ENCODE measurements around the gene CXCR5.

Gene CXCR5

DNA sequence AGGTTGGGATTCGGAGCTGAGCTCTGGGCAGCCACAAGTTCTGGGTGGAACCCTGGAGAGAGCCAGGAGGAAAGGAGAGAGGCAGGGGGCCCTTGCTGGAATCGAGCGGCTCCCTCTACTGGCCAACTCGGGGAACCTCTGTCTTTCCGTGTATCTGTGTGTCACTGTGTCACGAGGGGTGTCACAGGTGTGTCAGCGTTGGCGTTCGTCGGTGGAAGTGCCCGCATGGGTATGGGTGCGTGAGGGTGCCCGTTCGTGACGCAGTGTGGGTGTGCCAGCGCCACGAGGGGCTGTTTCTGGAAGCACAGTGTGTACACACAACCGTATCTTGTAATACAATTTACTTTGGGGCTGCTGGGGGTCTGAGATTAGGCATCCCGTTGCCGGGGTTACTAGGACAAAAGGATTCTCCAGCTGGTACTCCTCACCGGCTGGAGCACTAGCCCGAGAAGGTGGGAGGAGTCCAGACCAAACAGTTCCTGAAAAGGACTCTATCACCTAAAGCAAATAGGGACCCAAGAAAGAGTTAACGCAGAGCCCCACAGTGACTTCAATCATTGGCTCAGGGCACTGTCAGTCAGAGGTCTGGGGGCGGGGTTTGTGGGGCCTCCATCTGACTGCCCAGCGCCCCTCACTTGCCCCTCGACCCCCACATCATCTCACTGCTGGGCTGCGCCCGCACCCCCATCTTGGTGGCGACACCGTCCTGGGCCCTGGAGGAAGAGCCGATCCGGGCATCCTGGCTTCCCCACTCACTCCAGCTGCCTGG lies 44.6 kb downstream of the CXCR5 start:
- Histone ChIP-seq H4K20me1 (peaks cover 3 to 20% (median 13%) of the 10 kb centered on the region in 11 experiments; a peak in 18 of 22 replicates), H3K4me1 (peaks cover 44 to 65% (median 59%) of the 10 kb centered on the region in 10 experiments), H3K36me3 (no peaks in the 10 kb centered on the region), H3K9ac (peak overlapping the region; percentile 74 to 95 (median 81)), H3K4me2 (peak overlapping the region; percentile 95 to 100 (median 99)), H3K9me3 (replicated peaks in 1 of 11) (no peaks in the 10 kb centered on the region), H3K4me3 (peak overlapping the region; percentile 66 to 81 (median 77)), H3K27ac (peak overlapping the region; percentile 62 to 92 (median 85)), H3K27me3 (no peaks in the 10 kb centered on the region)
- no peak for TF ChIP-seq Cebpa-rat (IDR thresholded peaks at IDR 0.05)

DNA sequence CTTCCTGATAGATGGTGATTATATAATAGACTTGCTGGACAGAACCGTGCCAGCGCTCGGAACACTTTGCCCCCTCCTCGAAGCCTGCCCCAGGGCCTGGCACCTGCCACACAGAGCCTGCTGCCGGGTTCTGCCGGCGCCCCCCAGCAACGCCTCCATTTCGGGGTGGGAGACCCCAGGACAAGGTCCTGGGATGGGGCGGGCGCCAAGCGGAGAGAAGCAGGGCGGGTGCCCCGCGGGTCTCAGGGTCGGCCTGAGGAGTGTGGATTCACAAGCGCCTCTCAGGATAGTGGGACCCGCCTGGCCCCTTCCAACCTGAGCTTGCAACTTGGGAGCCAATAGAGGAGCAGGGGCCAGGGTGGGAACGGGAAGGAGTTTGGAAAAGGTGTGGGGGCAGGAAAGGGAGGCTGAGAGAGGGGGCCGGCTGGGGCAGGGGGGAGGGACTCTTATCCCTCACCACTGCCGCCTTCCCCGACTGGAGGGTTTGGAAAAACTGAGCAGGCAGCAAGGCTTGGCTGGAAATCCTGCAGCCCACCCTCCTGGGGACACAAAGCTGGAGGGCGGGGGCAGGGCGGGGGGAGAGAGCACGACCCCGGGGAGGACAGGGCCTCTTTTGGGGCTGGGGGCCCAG lies 45.3 kb downstream of the CXCR5 start:
- no peaks in the 10 kb centered on the region for H3K27me3 ChIP-seq
- H3K9ac ChIP-seq: peak overlapping the region; percentile 74 to 95 (median 81)
- no peak for TF ChIP-seq Cebpa-rat (IDR thresholded peaks at IDR 0.05)
- H3K4me1 ChIP-seq: peaks cover 36 to 63% (median 55%) of the 10 kb centered on the region in 10 experiments
- peak overlapping the region; percentile 66 to 81 (median 77) for H3K4me3 ChIP-seq
- H3K9me3 ChIP-seq (replicated peaks in 1 of 11): no peaks in the 10 kb centered on the region
- H4K20me1 ChIP-seq: peaks cover 0 to 13% (median 6%) of the 10 kb centered on the region in 11 experiments; a peak in 15 of 22 replicates
- H3K36me3 ChIP-seq: no peaks in the 10 kb centered on the region
- peak overlapping the region; percentile 95 to 100 (median 99) for H3K4me2 ChIP-seq
- H3K27ac ChIP-seq: peak overlapping the region; percentile 62 to 92 (median 85)

DNA sequence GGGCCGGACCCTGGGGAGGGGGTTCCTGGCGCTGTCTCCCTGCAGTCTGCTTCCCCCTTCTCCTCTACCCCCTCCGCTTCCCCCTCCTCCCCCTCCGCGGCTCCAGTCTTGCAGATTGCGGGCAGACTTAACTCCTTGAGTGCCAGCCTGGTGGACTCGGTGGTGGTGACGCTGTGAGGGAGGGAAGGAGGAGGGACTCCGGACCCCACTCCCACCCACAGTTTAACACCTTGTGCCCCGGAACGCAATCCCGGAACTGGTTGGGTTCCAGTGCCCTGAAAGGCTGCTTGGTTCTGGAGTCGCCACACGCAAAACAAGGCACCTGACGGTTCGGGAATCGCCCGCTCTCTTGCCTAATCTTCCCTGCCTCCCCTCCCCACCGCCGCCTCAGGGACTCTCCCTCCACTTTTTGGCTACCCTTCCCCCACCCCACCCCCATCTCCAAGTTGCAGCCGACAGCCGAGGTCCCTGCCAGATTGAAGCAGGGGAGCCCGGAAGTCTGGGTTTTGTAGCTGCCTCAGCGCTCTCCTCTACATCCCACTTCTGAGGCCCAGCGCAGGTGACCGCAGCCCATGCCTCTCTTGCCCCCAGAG lies 45.9 kb downstream of the CXCR5 start:
- Histone ChIP-seq H3K36me3 (no peaks in the 10 kb centered on the region), H3K9ac (peak overlapping the region; percentile 76 to 95 (median 81)), H3K4me3 (peak overlapping the region; percentile 66 to 81 (median 77)), H3K9me3 (replicated peaks in 1 of 11) (no peaks in the 10 kb centered on the region), H3K27ac (peak overlapping the region; percentile 56 to 92 (median 85); a peak in 21 of 22 replicates), H3K27me3 (no peaks in the 10 kb centered on the region), H3K4me2 (peak overlapping the region; percentile 95 to 100 (median 98)), H3K4me1 (peaks cover 34 to 68% (median 59%) of the 10 kb centered on the region in 10 experiments), H4K20me1 (peaks cover 0 to 7% (median under 1%) of the 10 kb centered on the region in 11 experiments; a peak in 6 of 22 replicates)
- TF ChIP-seq Cebpa-rat (IDR thresholded peaks at IDR 0.05): peak in 5 of 11 experiments; percentile 49 to 80 (median 66); a peak in 9 of 22 replicates

DNA sequence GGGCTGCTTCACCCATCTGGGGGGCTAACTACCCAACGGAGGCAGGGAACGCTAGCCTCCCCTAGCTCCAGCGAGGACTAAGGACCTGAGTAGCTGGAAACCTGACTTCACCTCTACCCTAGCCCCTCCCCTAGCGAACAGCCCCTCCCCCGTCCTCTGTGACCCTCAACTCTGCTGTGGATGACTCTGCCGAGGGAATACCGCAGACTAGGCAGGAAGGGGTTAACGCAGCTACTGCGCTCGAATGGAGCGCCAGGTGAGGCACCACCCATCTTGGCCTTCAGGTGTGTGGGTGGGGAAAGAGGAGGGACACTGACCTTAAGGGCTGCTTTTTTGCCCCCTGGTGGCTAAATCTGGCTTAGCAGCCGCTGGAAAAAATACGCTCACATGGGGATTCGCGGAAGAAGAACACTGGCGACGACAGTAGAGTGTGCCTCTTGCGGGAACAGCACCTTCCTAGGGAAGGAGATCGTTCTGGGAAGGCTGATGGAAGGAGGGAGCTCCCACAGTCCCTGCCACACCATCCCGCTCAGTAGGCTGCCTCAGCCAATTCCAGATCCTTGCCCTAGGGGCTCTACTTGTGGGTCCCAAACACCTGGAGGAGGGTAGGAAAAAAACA lies 46.5 kb downstream of the CXCR5 start:
- Histone ChIP-seq H3K27ac (peak overlapping the region; percentile 56 to 92 (median 85); a peak in 21 of 22 replicates), H4K20me1 (peaks cover 0 to 1% (median 0%) of the 10 kb centered on the region in 11 experiments; a peak in 2 of 22 replicates), H3K4me1 (peaks cover 34 to 74% (median 65%) of the 10 kb centered on the region in 10 experiments)

DNA sequence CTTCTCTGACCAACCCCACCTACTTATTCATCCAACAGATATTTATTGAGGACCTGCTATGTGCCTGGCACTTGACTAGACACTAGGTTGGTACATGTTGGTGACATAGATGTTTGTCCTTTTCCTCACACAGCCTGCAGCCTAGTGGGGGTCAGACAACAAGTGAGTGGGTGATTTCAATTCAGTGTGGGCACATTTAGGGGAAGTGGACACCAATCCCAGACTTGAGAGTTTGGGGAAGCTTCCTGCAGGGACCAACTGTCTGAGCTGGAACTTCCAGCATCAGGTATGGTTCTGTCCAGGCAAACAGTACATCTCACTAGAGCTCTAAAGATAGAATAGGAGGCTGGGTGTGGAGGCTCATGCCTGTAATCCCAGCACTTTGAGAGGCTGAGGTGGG lies 47.9 kb downstream of the CXCR5 start:
- Histone ChIP-seq H3K4me2 (peak overlapping the region; percentile 8 to 100 (median 98); a peak in 18 of 22 replicates), H3K36me3 (no peaks in the 10 kb centered on the region), H3K9me3 (replicated peaks in 1 of 11) (no peaks in the 10 kb centered on the region), H3K27ac (no peak overlapping the region; a peak in 1 of 22 replicates), H3K4me3 (no peak overlapping the region), H4K20me1 (no peaks in the 10 kb centered on the region), H3K4me1 (peaks cover 32 to 78% (median 68%) of the 10 kb centered on the region in 10 experiments), H3K27me3 (no peaks in the 10 kb centered on the region), H3K9ac (no peak overlapping the region)
- TF ChIP-seq Cebpa-rat (IDR thresholded peaks at IDR 0.05): no peak

More for the DNA sequence above, 46.5 kb downstream of the CXCR5 start:
- Histone ChIP-seq H3K27me3 (no peaks in the 10 kb centered on the region), H3K4me3 (peak overlapping the region; percentile 66 to 81 (median 77)), H3K9me3 (replicated peaks in 1 of 11) (no peaks in the 10 kb centered on the region), H3K4me2 (peak overlapping the region; percentile 95 to 100 (median 98)), H3K36me3 (no peaks in the 10 kb centered on the region), H3K9ac (peak overlapping the region; percentile 76 to 95 (median 81))
- TF ChIP-seq Cebpa-rat (IDR thresholded peaks at IDR 0.05): no peak

DNA sequence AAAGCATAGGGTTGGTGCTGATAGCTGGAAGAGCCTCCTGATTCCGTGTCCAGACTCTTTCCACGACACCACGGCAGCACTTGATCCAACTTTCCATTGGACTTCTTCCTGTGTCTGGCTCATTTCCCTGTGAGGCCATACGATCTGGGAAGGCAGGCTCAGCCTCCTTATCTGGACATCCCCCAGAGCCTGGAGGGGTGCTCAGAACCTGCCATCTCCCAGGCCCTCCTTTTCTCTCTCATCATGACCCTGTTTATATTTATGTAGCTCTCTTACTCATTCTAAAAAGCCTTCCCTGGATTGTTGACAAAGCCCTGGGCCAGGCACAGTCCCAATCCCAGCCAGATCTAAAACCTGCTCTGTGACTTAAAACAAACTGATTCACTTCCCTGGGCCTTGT lies 49.8 kb downstream of the CXCR5 start:
- H3K4me1 ChIP-seq: peaks cover 19 to 60% (median 49%) of the 10 kb centered on the region in 10 experiments
- no peak for TF ChIP-seq Cebpa-rat (IDR thresholded peaks at IDR 0.05)
- H3K36me3 ChIP-seq: no peaks in the 10 kb centered on the region
- no peaks in the 10 kb centered on the region for H3K9me3 ChIP-seq (replicated peaks in 1 of 11)
- H3K9ac ChIP-seq: no peak overlapping the region
- H3K27me3 ChIP-seq: no peaks in the 10 kb centered on the region
- H4K20me1 ChIP-seq: no peaks in the 10 kb centered on the region
- peak overlapping the region in 4 of 11 experiments; percentile 1 to 60 (median 17); a peak in 1 of 22 replicates for H3K4me2 ChIP-seq
- H3K4me3 ChIP-seq: no peak overlapping the region
- no peak overlapping the region for H3K27ac ChIP-seq

DNA sequence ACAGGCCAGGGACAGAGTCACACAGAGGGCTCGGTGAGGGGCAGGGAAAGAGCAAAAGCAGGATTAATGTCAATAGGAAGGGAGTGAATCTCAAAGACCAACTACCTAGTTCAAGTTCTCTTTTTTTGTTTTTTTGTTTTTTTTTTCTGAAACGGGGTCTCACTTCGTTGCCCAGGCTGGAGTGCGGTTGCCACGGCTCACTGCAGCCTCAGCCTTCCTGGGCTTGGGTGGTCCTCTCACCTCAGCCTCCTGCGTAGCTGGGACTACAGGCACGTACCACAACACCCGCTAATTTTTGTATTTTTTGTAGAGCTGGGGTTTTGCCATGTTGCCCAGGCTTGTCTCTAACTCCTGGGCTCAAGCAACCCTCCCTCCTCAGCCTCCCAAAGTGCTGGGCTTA lies 51.7 kb downstream of the CXCR5 start:
- no peak for TF ChIP-seq Cebpa-rat (IDR thresholded peaks at IDR 0.05)
- Histone ChIP-seq H3K4me2 (peak overlapping the region in 10 of 11 experiments; percentile 3 to 67 (median 55); a peak in 18 of 22 replicates), H3K9me3 (replicated peaks in 1 of 11) (no peaks in the 10 kb centered on the region), H3K4me1 (peaks cover 26 to 71% (median 60%) of the 10 kb centered on the region in 10 experiments), H3K9ac (peak overlapping the region in 1 of 11 experiments; percentile 26; a peak in 1 of 22 replicates), H3K27ac (0 out of 22 replicates have a peak overlapping the region, but pooled peaks of 2 of the 11 experiments have one; percentile 2 to 12), H4K20me1 (no peaks in the 10 kb centered on the region), H3K4me3 (no peak overlapping the region), H3K27me3 (no peaks in the 10 kb centered on the region), H3K36me3 (no peaks in the 10 kb centered on the region)
